Hematopoietic multipotent progenitor cell treated with erythropoietin and hydrocortisone succinate and interleukin-3 and kit ligand, for 17 days (in vitro differentiated cells): ENCODE results near the gene C2orf76.
"Not testable (repeated sequence)": the region's sequence is repeated elsewhere in the genome, so short reads cannot be mapped to it uniquely, and the experiment has no call there.

Source experiments
- DNase-seq: peaks from one replicate; pipeline ENCODE4 v3.0.0-alpha.2; 2015; ENCODE audit warnings: low spot score

Gene C2orf76

GRCh38 chr2:119377294-119377992 is 10.8 kb upstream of the C2orf76 start:
- no peak for DNase-seq

GRCh38 chr2:119376810-119377209 is 10.2 kb upstream of the C2orf76 start:
- no peak for DNase-seq

GRCh38 chr2:119376406-119376805 is 9.8 kb upstream of the C2orf76 start:
- not testable (repeated sequence) for DNase-seq

GRCh38 chr2:119373907-119374745 is 7.5 kb upstream of the C2orf76 start:
- DNase-seq = not testable (repeated sequence)

- DNase-seq = no peak
Measured at GRCh38 chr2:119372778-119373568, 6.3 kb upstream of the C2orf76 start.

- DNase-seq = no peak
Measured at GRCh38 chr2:119371111-119371510, 4.5 kb upstream of the C2orf76 start.

- DNase-seq = no peak
Measured at GRCh38 chr2:119369845-119370244, 3.2 kb upstream of the C2orf76 start.

- no peak for DNase-seq
Measured at GRCh38 chr2:119367472-119368099, 952 bp upstream of the C2orf76 start.

GRCh38 chr2:119366161-119366648 is 429 bp downstream of the C2orf76 start:
- DNase-seq = no peak

- no peak for DNase-seq
Measured at GRCh38 chr2:119365436-119365835, 1.2 kb downstream of the C2orf76 start.

GRCh38 chr2:119364798-119365197 is 1.8 kb downstream of the C2orf76 start:
- DNase-seq = no peak

GRCh38 chr2:119360423-119360966 is 6.1 kb downstream of the C2orf76 start:
- no peak for DNase-seq

- no peak for DNase-seq
Measured at GRCh38 chr2:119359774-119360173, 6.9 kb downstream of the C2orf76 start.

- no peak for DNase-seq
Measured at GRCh38 chr2:119354860-119355259, 11.8 kb downstream of the C2orf76 start.

- no peak for DNase-seq
Measured at GRCh38 chr2:119352357-119352756, 14.3 kb downstream of the C2orf76 start.

- DNase-seq = no peak
Measured at GRCh38 chr2:119350311-119350998, 16.2 kb downstream of the C2orf76 start.

- no peak for DNase-seq
Measured at GRCh38 chr2:119349289-119349688, 17.3 kb downstream of the C2orf76 start.

- no peak for DNase-seq
Measured at GRCh38 chr2:119341684-119342083, 24.9 kb downstream of the C2orf76 start.

- no peak for DNase-seq
Measured at GRCh38 chr2:119339562-119339923, 27.1 kb downstream of the C2orf76 start.

GRCh38 chr2:119338826-119339561 is 27.6 kb downstream of the C2orf76 start:
- peak; percentile 37 for DNase-seq
